Naive thymus-derived CD4-positive, alpha-beta T cell (primary cell): Measurements from ENCODE around the gene LRCH1. TPM values are rescaled to one million over a fixed set of nuclear protein-coding genes. Genes with fewer than 3 reads are reported as not detected.

Experiments used
- ATAC-seq: fragments of 150-1000 bp; cut with Tn5 transposase; 2 replicates; pipeline ENCODE4 v1.10.0; 2021; ENCODE audit warnings: mild to moderate bottlenecking, moderate library complexity
- CTCF ChIA-PET: fragments of 350-600 bp; sonication (Branson Sonifier 250); formaldehyde crosslinking; loops from one replicate; lab custom pipeline; 2021; ENCODE audit warnings: antibody characterized with exemption; lab: Charles Lee
- POLR2A ChIA-PET: fragments of 350-600 bp; sonication (Branson Sonifier 250); formaldehyde crosslinking; loops from one replicate; lab custom pipeline; 2021; ENCODE audit warnings: antibody characterized with exemption, inconsistent platforms; lab: Charles Lee
- DNase-seq, 9 donors: peaks; one replicate each; pipeline versions ENCODE4 v3.0.0 to v3.0.0-alpha.2; 2020 to 2022; ENCODE audit warnings: mixed read lengths in 1 of 9
- H3K27ac ChIP-seq: one replicate; pipeline ENCODE4 v1.7.0; 2013; ENCODE audit warnings: mild to moderate bottlenecking, low read depth, low read length, moderate library complexity
- H3K27me3 ChIP-seq, 2 donors: one replicate each; pipeline ENCODE4 v1.7.0; 2013; ENCODE audit warnings: low read length in 2 of 2, mild to moderate bottlenecking in 2 of 2, moderate library complexity in 2 of 2; ENCODE audit not compliant: control insufficient read depth in 2 of 2, insufficient read depth in 2 of 2
- H3K36me3 ChIP-seq, 3 experiments: 1 replicate in 2 of 3; 2 replicates in 1 of 3; pipeline ENCODE4 v1.7.0; 2013; ENCODE audit warnings: low read length in 3 of 3, mild to moderate bottlenecking in 3 of 3, moderate library complexity in 1 of 3; ENCODE audit not compliant: insufficient read depth in 3 of 3, control insufficient read depth in 2 of 3
- H3K4me1 ChIP-seq, 2 donors: one replicate each; pipeline ENCODE4 v1.7.0; 2013; ENCODE audit warnings: low read length in 2 of 2, mild to moderate bottlenecking in 2 of 2, moderate library complexity in 1 of 2; ENCODE audit not compliant: control insufficient read depth in 2 of 2, insufficient read depth in 2 of 2
- H3K4me3 ChIP-seq: 2 replicates; pipeline ENCODE4 v1.7.0; 2013; ENCODE audit warnings: mild to moderate bottlenecking, low read length
- H3K9me3 ChIP-seq, 3 experiments: 1 replicate in 2 of 3; 2 replicates in 1 of 3; pipeline ENCODE4 v1.7.0; 2013; ENCODE audit warnings: low read length in 3 of 3; ENCODE audit not compliant: control insufficient read depth in 2 of 3
- H3K27ac Mint-ChIP-seq, 9 donors: one replicate each; pipeline ENCODE4 v1.8.0; 2020 to 2022; ENCODE audit warnings: mixed read lengths in 9 of 9, mild to moderate bottlenecking in 8 of 9, moderate library complexity in 5 of 9, inconsistent platforms in 2 of 9
- H3K27me3 Mint-ChIP-seq, 5 donors: one replicate each; pipeline ENCODE4 v1.8.0; 2021 to 2022; ENCODE audit warnings: mixed read lengths in 5 of 5, mild to moderate bottlenecking in 1 of 5
- H3K36me3 Mint-ChIP-seq, 5 donors: one replicate each; pipeline ENCODE4 v1.8.0; 2020 to 2022; ENCODE audit warnings: mixed read lengths in 5 of 5, mild to moderate bottlenecking in 3 of 5, inconsistent platforms in 1 of 5
- H3K4me1 Mint-ChIP-seq, 7 donors: one replicate each; pipeline ENCODE4 v1.8.0; 2020 to 2022; ENCODE audit warnings: mixed read lengths in 7 of 7, mild to moderate bottlenecking in 3 of 7, inconsistent platforms in 1 of 7
- H3K4me3 Mint-ChIP-seq, 10 donors: one replicate each; pipeline ENCODE4 v1.8.0; 2020 to 2022; ENCODE audit warnings: mild to moderate bottlenecking in 10 of 10, mixed read lengths in 10 of 10, moderate library complexity in 6 of 10, inconsistent platforms in 2 of 10
- H3K9me3 Mint-ChIP-seq, 11 donors: one replicate each; pipeline ENCODE4 v1.8.0; 2020 to 2022; ENCODE audit warnings: mixed read lengths in 11 of 11, mild to moderate bottlenecking in 4 of 11, inconsistent platforms in 1 of 11, moderate library complexity in 1 of 11
- intact Hi-C, 2 donors: fragments of 100-400 bp; cut with micrococcal nuclease; formaldehyde crosslinking; loops; one replicate each; pipeline ENCODE4 v1.15.1; 2023
- polyA plus RNA-seq, 2 donors: library from polyadenylated mRNA; unstranded; fragments of 300-500 nt; fragmentation: Illumina TruSeq; gene quantifications; one replicate each; pipeline ENCODE4 v1.2.3, GENCODE V29; 2021
- total RNA-seq, 6 experiments: library from RNA in 5 of 6; stranded (reverse) in 5 of 6; gene quantifications; 1 replicate in 5 of 6; 2 replicates in 1 of 6; pipeline ENCODE4 v1.2.3 and lab custom pipeline; 2021 to 2026

The LRCH1 gene
- total and polyA plus RNA-seq, 7 experiments from 2014 or later: 4.1 to 24.2 (median 15.2) TPM

DNA sequence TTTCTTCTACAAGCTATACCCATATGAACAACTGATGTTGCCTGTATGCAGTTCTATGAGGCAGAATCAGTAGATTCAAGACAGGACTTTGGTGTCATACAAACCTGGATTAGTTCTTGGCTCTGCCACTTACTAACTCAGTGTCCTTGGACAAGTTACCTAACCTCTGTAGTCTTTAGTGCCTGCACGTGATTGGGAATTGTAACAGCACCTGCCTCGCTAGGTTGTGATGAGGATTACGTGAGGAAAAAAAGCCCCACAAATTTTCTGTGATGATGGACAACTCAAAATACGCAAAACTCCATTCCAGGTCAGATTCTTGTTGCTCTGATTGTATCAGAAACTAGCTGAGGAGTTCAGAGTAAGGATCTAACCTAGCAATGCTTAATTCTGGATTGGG, 89.3 kb downstream of the LRCH1 start:
- Histone ChIP-seq H3K36me3 (no peaks in the 10 kb centered on the region), H3K9me3 (no peaks in the 10 kb centered on the region), H3K27me3 (no peaks in the 10 kb centered on the region), H3K4me3 (no peak overlapping the region), H3K27ac (no peak overlapping the region), H3K4me1 (peaks cover 0 to 6% of the 10 kb centered on the region in 2 donors)
- no peak for DNase-seq
- POLR2A ChIA-PET: no interaction called here
- ATAC-seq: no peak
- Mint-ChIP-seq H3K4me1 (peaks cover 26 to 67% (median 52%) of the 10 kb centered on the region in 7 donors), H3K4me3 (no peak overlapping the region), H3K36me3 (peaks cover 0 to 4% (median 0%) of the 10 kb centered on the region in 5 donors), H3K27ac (no peak overlapping the region), H3K9me3 (peaks cover 0 to 1% (median 0%) of the 10 kb centered on the region in 11 donors), H3K27me3 (no peaks in the 10 kb centered on the region)
- CTCF ChIA-PET: no interaction called here
- intact Hi-C loops: no loop called here

DNA sequence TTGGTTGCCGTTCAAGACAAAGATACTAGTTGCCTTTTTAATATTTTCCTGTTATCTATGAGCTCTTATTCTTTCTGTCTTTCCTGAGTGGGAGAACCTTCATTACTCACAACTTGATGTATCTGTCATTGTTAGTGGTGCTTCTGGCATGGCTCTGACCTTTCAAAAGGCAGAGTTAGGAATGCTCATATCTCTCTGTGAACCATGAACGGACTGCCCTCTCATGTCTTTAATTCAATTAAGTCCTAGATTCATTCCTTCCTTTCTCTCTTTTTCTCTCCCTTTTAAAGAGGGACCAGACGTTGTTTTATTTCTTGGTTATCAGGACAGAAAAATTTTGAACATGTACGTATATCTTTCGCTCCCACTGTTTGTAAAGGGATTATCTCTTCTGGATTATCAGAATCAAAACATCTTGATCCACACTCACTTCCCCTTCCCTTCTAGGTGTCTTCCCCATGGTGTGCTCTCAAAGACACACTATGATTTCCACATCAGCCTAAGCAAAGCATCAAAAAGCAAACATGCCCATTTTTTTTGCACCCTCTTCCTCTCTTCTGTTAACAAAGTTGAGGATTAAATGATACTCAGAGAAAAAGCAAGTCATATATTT, 90.3 kb downstream of the LRCH1 start:
- intact Hi-C loops: no loop called here
- peak overlapping the region in 1 of 9 donors; percentile 33 for H3K27ac Mint-ChIP-seq
- ChIA-PET CTCF (no interaction called here), POLR2A (interaction anchor here (0.7 kb wide), 1 partner anchor 13 kb away, joined by 3 read pairs; no protein-coding TSS in a partner anchor)
- ATAC-seq (no peak), DNase-seq (no peak)
- H3K4me1 Mint-ChIP-seq: peaks cover 30 to 70% (median 58%) of the 10 kb centered on the region in 7 donors
- no peaks in the 10 kb centered on the region for H3K9me3 Mint-ChIP-seq
- no peaks in the 10 kb centered on the region for H3K9me3 ChIP-seq
- H3K4me3 Mint-ChIP-seq: no peak overlapping the region
- H3K27me3 Mint-ChIP-seq: no peaks in the 10 kb centered on the region
- H3K36me3 Mint-ChIP-seq: no peaks in the 10 kb centered on the region
- no peak overlapping the region for H3K4me3 ChIP-seq
- H3K4me1 ChIP-seq: peaks cover 0 to 6% of the 10 kb centered on the region in 2 donors
- no peak overlapping the region for H3K27ac ChIP-seq
- H3K36me3 ChIP-seq: no peaks in the 10 kb centered on the region
- no peaks in the 10 kb centered on the region for H3K27me3 ChIP-seq

DNA sequence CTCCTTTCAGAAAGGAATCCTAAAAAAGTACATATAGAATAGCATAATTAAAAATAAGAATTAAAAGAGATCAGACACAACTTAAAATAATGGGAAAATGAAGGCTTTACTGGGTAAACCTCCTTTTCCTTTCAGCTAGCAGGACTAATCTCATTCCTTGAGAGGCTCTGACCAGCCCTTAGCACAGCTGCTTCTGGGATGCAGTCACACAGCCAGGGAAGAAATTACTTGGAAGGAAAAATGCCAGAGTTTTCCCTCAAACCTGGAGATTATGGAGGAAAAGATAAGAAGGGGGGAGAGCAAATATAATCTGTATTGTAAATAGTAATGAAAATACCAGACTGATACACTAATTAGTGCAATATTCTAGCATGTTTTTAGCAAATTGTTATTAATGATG, 91.8 kb downstream of the LRCH1 start:
- no peaks in the 10 kb centered on the region for H3K36me3 Mint-ChIP-seq

GRCh38 chr13:46647512-46648065, 94.6 kb downstream of the LRCH1 start:
- H3K4me3 Mint-ChIP-seq: no peak overlapping the region
- no peak overlapping the region for H3K27ac ChIP-seq
- peaks cover 0 to 14% (median 9%) of the 10 kb centered on the region in 5 donors for H3K36me3 Mint-ChIP-seq

More for the DNA sequence above, 91.8 kb downstream of the LRCH1 start:
- ChIA-PET CTCF (no interaction called here), POLR2A (interaction anchor here (0.6 kb wide), 1 partner anchor 1473 kb away, joined by 3 read pairs; no protein-coding TSS in a partner anchor)
- H3K36me3 ChIP-seq: no peaks in the 10 kb centered on the region
- Mint-ChIP-seq H3K27ac (peak overlapping the region in 1 of 9 donors; percentile 23), H3K4me3 (no peak overlapping the region), H3K27me3 (no peaks in the 10 kb centered on the region), H3K4me1 (peaks cover 32 to 72% (median 59%) of the 10 kb centered on the region in 7 donors), H3K9me3 (no peaks in the 10 kb centered on the region)
- no peak overlapping the region for H3K27ac ChIP-seq
- no peaks in the 10 kb centered on the region for H3K9me3 ChIP-seq
- H3K4me3 ChIP-seq: no peak overlapping the region
- no peak for ATAC-seq
- H3K27me3 ChIP-seq: no peaks in the 10 kb centered on the region
- H3K4me1 ChIP-seq: peaks cover 0 to 6% of the 10 kb centered on the region in 2 donors
- intact Hi-C loops: no loop called here
- DNase-seq: no peak

DNA sequence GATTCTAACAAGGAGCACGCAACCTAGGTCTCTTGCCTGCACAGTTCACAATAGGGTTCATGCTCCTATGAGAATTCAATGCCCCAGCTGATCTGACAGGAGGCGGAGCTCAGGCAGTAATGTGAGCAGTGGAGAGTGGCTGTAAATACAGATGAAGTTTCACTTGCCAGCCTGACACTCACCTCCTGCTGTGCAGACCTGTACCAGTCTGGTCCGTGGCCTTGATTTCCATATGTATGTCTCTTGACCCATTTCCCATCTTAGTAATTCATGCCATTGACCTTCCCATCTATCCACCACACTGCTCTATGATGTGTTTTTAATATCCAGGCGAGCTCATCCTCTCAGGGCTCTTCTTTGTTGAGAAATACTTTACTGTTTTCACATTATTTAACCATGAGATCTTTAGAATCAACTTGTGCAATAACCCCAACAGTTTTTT, 95.2 kb downstream of the LRCH1 start:
- ChIA-PET POLR2A (no interaction called here), CTCF (no interaction called here)
- Mint-ChIP-seq H3K36me3 (peaks cover 0 to 18% (median 14%) of the 10 kb centered on the region in 5 donors), H3K4me1 (peaks cover 13 to 62% (median 53%) of the 10 kb centered on the region in 7 donors), H3K27ac (peak overlapping the region in 3 of 9 donors; percentile 7 to 72 (median 48)), H3K4me3 (peak overlapping the region in 1 of 10 donors; percentile 8), H3K9me3 (no peaks in the 10 kb centered on the region), H3K27me3 (no peaks in the 10 kb centered on the region)
- Histone ChIP-seq H3K36me3 (no peaks in the 10 kb centered on the region), H3K27ac (no peak overlapping the region), H3K9me3 (no peaks in the 10 kb centered on the region), H3K4me3 (no peak overlapping the region), H3K27me3 (no peaks in the 10 kb centered on the region), H3K4me1 (peaks cover 0 to 8% of the 10 kb centered on the region in 2 donors)
- ATAC-seq (peak; percentile 52), DNase-seq (peak in 1 of 9 donors; percentile 14)
- intact Hi-C loops: loop anchor here in 1 of 2 donors (2.0 kb wide), 1 partner anchor 15 kb away; no protein-coding TSS in a partner anchor

More at GRCh38 chr13:46647512-46648065, 94.6 kb downstream of the LRCH1 start:
- H3K4me1 ChIP-seq: peaks cover 0 to 8% of the 10 kb centered on the region in 2 donors
- H3K9me3 Mint-ChIP-seq: no peaks in the 10 kb centered on the region
- no peaks in the 10 kb centered on the region for H3K9me3 ChIP-seq
- intact Hi-C loops: loop anchor here in 1 of 2 donors (2.0 kb wide), 1 partner anchor 15 kb away; no protein-coding TSS in a partner anchor
- H3K36me3 ChIP-seq: no peaks in the 10 kb centered on the region
- H3K27me3 ChIP-seq: no peaks in the 10 kb centered on the region
- peak overlapping the region in 1 of 9 donors; percentile 37 for H3K27ac Mint-ChIP-seq
- H3K4me3 ChIP-seq: no peak overlapping the region
- ChIA-PET CTCF (interaction anchor here (0.7 kb wide), 1 partner anchor 92 kb away, joined by 4 read pairs; no protein-coding TSS in a partner anchor), POLR2A (no interaction called here)
- H3K4me1 Mint-ChIP-seq: peaks cover 15 to 68% (median 57%) of the 10 kb centered on the region in 7 donors
- H3K27me3 Mint-ChIP-seq: no peaks in the 10 kb centered on the region
- ATAC-seq (peak; percentile 45), DNase-seq (no peak)

DNA sequence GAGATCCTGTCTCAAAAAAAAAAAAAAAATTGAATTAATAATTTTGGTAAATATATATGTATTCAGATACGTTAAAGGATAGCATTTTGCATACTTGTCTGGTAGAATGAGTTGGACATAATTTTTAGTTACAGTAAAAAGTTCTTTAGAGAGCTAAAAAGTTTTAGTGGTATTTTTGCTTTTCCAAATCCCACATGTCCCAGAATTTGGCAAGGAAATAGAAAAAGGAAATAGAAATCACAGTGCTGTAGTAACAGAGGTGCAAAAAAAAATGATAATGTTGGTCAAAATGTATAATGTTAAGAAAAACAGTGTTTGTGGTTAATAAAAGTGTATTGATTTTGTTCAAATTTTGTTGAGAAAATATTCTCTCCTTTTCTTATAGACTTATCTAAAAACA, 96.8 kb downstream of the LRCH1 start:
- no peaks in the 10 kb centered on the region for H3K27me3 Mint-ChIP-seq
- H3K36me3 Mint-ChIP-seq: peaks cover 0 to 19% (median 14%) of the 10 kb centered on the region in 5 donors
- H3K4me3 Mint-ChIP-seq: peak overlapping the region in 1 of 10 donors; percentile 51
- intact Hi-C loops: loop anchor here (2.0 kb wide), 2 partner anchors 13 to 29 kb away; no protein-coding TSS in a partner anchor
- no peak for DNase-seq
- peaks cover 13 to 57% (median 48%) of the 10 kb centered on the region in 7 donors for H3K4me1 Mint-ChIP-seq
- Histone ChIP-seq H3K4me1 (peaks cover 0 to 13% of the 10 kb centered on the region in 2 donors), H3K36me3 (no peaks in the 10 kb centered on the region), H3K9me3 (no peaks in the 10 kb centered on the region), H3K27ac (no peak overlapping the region), H3K4me3 (no peak overlapping the region), H3K27me3 (no peaks in the 10 kb centered on the region)
- ChIA-PET CTCF (interaction anchor here (0.6 to 0.7 kb wide), 2 partner anchors 65 to 361 kb away, joined by 3 read pairs; no protein-coding TSS in a partner anchor), POLR2A (interaction anchor here (0.6 kb wide), 1 partner anchor 1918 kb away, joined by 3 read pairs; no protein-coding TSS in a partner anchor)
- no peaks in the 10 kb centered on the region for H3K9me3 Mint-ChIP-seq
- no peak for ATAC-seq
- peak overlapping the region in 1 of 9 donors; percentile 62 for H3K27ac Mint-ChIP-seq
